PC-3 (cell line): ENCODE measurements around the gene CCDC141. TPM values are rescaled to one million over a fixed set of nuclear protein-coding genes. Genes with fewer than 3 reads are reported as not detected.
A peak's percentile ranks its signal among the peaks of the same experiment; 100 is the strongest.

Source experiments
- ATAC-seq: fragments of 200-7000 bp; cut with Tn5 transposase; 2 replicates; pipeline ENCODE4 v1.9.1; 2020; ENCODE audit warnings: mild to moderate bottlenecking, moderate library complexity
- BruUV-seq: library from RNA; stranded (reverse); fragments of 400-500 nt; replicated peaks from 2 replicates; lab custom pipeline; 2021; lab: Mats Ljungman, UMichigan
- CTCF ChIA-PET: fragments of 300-600 bp; sonication (Branson Sonifier 250); formaldehyde crosslinking; loops from one replicate; lab custom pipeline; 2022; ENCODE audit warnings: antibody characterized with exemption; lab: Charles Lee
- POLR2A ChIA-PET: fragments of 300-600 bp; sonication (Branson Sonifier 250); formaldehyde crosslinking; loops from one replicate; lab custom pipeline; 2022; ENCODE audit warnings: antibody characterized with exemption; ENCODE audit not compliant: unreplicated experiment; lab: Charles Lee
- DNase-seq: peaks from one replicate; pipeline ENCODE4 v3.0.0-alpha.2; 2015
- H2AFZ ChIP-seq: fragments of 300-600 bp; sonication (generic); 2 replicates; pipeline ENCODE4 v1.6.0; 2016; ENCODE audit warnings: antibody characterized with exemption, low read length
- H3F3A ChIP-seq: fragments of 300-600 bp; sonication (generic); one replicate; pipeline ENCODE4 v1.6.0; 2017; ENCODE audit warnings: antibody characterized with exemption, low read length, control low read depth, mild to moderate bottlenecking; ENCODE audit not compliant: unreplicated experiment
- H3K27ac ChIP-seq: fragments of 300-600 bp; sonication (generic); 2 replicates; pipeline ENCODE4 v1.5.1; 2016; ENCODE audit warnings: mild to moderate bottlenecking, low read length
- H3K27me3 ChIP-seq: fragments of 300-600 bp; sonication (generic); 2 replicates; pipeline ENCODE4 v1.6.1; 2016; ENCODE audit warnings: low read length, mixed read lengths
- H3K36me3 ChIP-seq: fragments of 300-600 bp; sonication (generic); 2 replicates; pipeline ENCODE4 v1.6.1; 2016; ENCODE audit warnings: low read depth, mixed run types, low read length, mixed read lengths
- H3K4me1 ChIP-seq: fragments of 300-600 bp; sonication (generic); 2 replicates; pipeline ENCODE4 v1.5.1; 2016; ENCODE audit warnings: low read length; ENCODE audit not compliant: insufficient read depth
- H3K4me2 ChIP-seq: fragments of 300-600 bp; sonication (generic); 2 replicates; pipeline ENCODE4 v1.6.0; 2016; ENCODE audit warnings: low read length
- H3K4me3 ChIP-seq: fragments of 300-600 bp; sonication (generic); 2 replicates; pipeline ENCODE4 v1.5.1; 2016; ENCODE audit warnings: mild to moderate bottlenecking, low read length, mixed read lengths
- H3K79me2 ChIP-seq: fragments of 300-600 bp; sonication (generic); 2 replicates; pipeline ENCODE4 v1.6.1; 2017; ENCODE audit warnings: low read length, mixed read lengths
- H3K9ac ChIP-seq: fragments of 300-600 bp; sonication (generic); 2 replicates; pipeline ENCODE4 v1.6.0; 2016; ENCODE audit warnings: mild to moderate bottlenecking, low read length
- H3K9me2 ChIP-seq: fragments of 300-600 bp; sonication (generic); replicated peaks from 2 replicates; pipeline ENCODE4 v1.6.1; 2016; ENCODE audit warnings: mixed run types, low read length, mixed read lengths
- H3K9me3 ChIP-seq: fragments of 300-600 bp; sonication (generic); 2 replicates; pipeline ENCODE4 v1.6.1; 2016; ENCODE audit warnings: low read length, mixed read lengths
- H4K20me1 ChIP-seq: fragments of 300-600 bp; sonication (generic); 2 replicates; pipeline ENCODE4 v1.6.1; 2016; ENCODE audit warnings: low read length, mixed read lengths
- EZH2 ChIP-seq: fragments of 300-600 bp; sonication (generic); IDR thresholded peaks from one replicate; pipeline ENCODE4 v1.6.1; 2017; ENCODE audit warnings: antibody characterized with exemption, mild to moderate bottlenecking, low read length; ENCODE audit not compliant: unreplicated experiment
- EZH2phosphoT487 ChIP-seq: fragments of 300-600 bp; sonication (generic); IDR thresholded peaks from 2 replicates; pipeline ENCODE4 v1.6.1; 2018; ENCODE audit warnings: mild to moderate bottlenecking, antibody characterized with exemption, low read length, borderline replicate concordance
- intact Hi-C: fragments of 100-400 bp; cut with micrococcal nuclease; formaldehyde crosslinking; loops from 2 replicates; pipeline ENCODE4 v1.9.0; 2023
- total RNA-seq: library from RNA; depleted of rRNA; stranded (reverse); fragments of >200 nt; gene quantifications from 2 replicates; pipeline ENCODE4 v1.2.3, GENCODE V29; 2014
- TF ChIP-seq, protein P1 (sequence below): fragments of 300-600 bp; sonication (generic); conservative IDR thresholded peaks from 2 replicates; pipeline ENCODE4 v1.5.1; 2017; ENCODE audit warnings: antibody characterized with exemption, low read depth, mild to moderate bottlenecking, low read length

The CCDC141 gene
- total RNA-seq, 1 experiment from 2014 or later: 1.1 TPM

DNA sequence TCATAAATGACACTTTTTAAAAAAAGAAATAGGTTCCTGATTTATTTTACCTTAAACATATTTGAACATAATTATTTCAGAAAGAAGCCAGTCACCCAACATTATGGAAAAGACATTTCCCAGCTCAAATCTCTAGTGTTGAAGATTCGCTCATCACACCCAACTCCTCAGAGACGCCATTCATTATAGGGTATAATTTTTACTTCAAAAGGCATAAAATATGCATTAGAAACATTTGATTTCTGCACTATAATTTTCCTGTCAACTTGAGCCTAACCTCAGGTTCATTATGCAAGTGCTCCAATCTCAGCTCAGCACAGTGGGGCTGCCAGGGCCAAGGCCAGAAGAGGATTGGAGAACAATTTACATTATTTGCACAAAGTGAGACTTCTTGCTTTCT, 183.9 kb downstream of the CCDC141 start:
- POLR2A ChIA-PET: no interaction called here

DNA sequence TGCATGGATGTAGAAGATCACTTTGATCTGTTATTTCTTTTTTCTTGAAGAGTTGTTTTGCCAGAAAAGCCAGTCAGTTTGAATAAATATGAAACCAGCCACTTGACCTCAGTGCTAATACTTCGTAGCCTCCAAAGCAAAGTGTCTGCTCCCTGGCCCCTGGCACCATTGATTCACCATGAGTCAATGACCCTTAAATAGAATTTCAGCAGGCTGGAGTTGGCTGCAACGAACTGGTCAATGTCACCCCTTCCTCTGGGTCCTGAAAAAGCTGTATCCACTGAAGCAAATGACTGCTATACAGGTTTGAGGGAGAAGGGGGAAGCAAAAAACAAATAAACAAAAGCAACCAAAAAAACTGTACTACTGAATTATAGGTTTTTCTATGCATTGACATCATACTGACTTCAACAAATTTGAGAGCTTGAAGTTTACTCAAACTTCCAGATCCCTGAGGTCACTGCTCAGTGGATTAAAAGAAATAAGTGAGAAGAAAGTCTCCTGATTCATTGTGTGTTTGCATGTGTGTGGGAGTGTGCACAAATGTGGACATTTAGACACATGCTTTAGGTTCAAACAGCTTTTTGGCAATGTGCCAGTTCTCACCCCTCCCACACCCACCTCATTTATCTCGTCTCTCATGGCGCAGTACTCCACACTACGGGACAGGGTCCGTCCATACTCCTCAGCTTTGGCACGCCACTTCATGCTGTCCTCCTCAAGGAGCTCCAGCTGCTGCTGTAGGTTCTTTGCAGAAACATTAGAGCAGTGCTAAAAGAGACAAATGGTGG, 184.6 kb downstream of the CCDC141 start:
- no peaks in the 10 kb centered on the region for H3K27me3 ChIP-seq
- no peak overlapping the region for H2AFZ ChIP-seq
- peak overlapping the region; percentile 4; the same call in 1 of the 2 replicates for H3K9ac ChIP-seq
- ChIA-PET CTCF (no interaction called here), POLR2A (no interaction called here)
- peak overlapping the region; percentile 75 for H3K4me2 ChIP-seq
- TF ChIP-seq EZH2: no peak
- TF ChIP-seq EZH2phosphoT487: no peak
- TF ChIP-seq, protein P1, sequence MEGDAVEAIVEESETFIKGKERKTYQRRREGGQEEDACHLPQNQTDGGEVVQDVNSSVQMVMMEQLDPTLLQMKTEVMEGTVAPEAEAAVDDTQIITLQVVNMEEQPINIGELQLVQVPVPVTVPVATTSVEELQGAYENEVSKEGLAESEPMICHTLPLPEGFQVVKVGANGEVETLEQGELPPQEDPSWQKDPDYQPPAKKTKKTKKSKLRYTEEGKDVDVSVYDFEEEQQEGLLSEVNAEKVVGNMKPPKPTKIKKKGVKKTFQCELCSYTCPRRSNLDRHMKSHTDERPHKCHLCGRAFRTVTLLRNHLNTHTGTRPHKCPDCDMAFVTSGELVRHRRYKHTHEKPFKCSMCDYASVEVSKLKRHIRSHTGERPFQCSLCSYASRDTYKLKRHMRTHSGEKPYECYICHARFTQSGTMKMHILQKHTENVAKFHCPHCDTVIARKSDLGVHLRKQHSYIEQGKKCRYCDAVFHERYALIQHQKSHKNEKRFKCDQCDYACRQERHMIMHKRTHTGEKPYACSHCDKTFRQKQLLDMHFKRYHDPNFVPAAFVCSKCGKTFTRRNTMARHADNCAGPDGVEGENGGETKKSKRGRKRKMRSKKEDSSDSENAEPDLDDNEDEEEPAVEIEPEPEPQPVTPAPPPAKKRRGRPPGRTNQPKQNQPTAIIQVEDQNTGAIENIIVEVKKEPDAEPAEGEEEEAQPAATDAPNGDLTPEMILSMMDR: no peak
- no peaks in the 10 kb centered on the region for H3K36me3 ChIP-seq
- peak overlapping the region; percentile 78 for H3K27ac ChIP-seq
- no peaks in the 10 kb centered on the region for H3K79me2 ChIP-seq
- ATAC-seq (peak; percentile 53), DNase-seq (peak; percentile 81)
- intact Hi-C loops: no loop called here
- H3F3A ChIP-seq: no peaks in the 10 kb centered on the region
- BruUV-seq: no TSS peak
- no peaks in the 10 kb centered on the region for H3K9me2 ChIP-seq
- H3K4me1 ChIP-seq: peaks cover 54% of the 10 kb centered on the region
- peak overlapping the region; percentile 9; the same call in 1 of the 2 replicates for H3K4me3 ChIP-seq
- no peaks in the 10 kb centered on the region for H4K20me1 ChIP-seq
- no peaks in the 10 kb centered on the region for H3K9me3 ChIP-seq

More for the DNA sequence above, 183.9 kb downstream of the CCDC141 start:
- TF ChIP-seq EZH2phosphoT487: no peak
- TF ChIP-seq, protein P1: no peak
- TF ChIP-seq EZH2: no peak
- Histone ChIP-seq H3K79me2 (no peaks in the 10 kb centered on the region), H3K9ac (no peak overlapping the region; the same call in 1 of the 2 replicates), H3K27me3 (no peaks in the 10 kb centered on the region), H4K20me1 (no peaks in the 10 kb centered on the region), H3K4me2 (no peak overlapping the region), H3K27ac (peak overlapping the region; percentile 78; the same call in 1 of the 2 replicates), H2AFZ (no peak overlapping the region), H3K4me1 (peaks cover 61% of the 10 kb centered on the region), H3F3A (no peaks in the 10 kb centered on the region), H3K36me3 (no peaks in the 10 kb centered on the region), H3K9me2 (no peaks in the 10 kb centered on the region), H3K9me3 (no peaks in the 10 kb centered on the region), H3K4me3 (no peak overlapping the region)
- intact Hi-C loops: no loop called here
- no peak for DNase-seq
- CTCF ChIA-PET: no interaction called here
- no TSS peak for BruUV-seq
- no peak for ATAC-seq
